Colonic mucosa (tissue), 4 donors: ENCODE results near the gene SORL1-AS1.

Experiments
- DNase-seq: peaks from one replicate; pipeline ENCODE4 v3.0.0-alpha.2; 2020
- H3K27ac ChIP-seq: fragments of 200-600 bp; one replicate; pipeline ENCODE4 v1.8.0; 2021
- H3K27me3 ChIP-seq: fragments of 200-600 bp; one replicate; pipeline ENCODE4 v1.8.0; 2021
- H3K36me3 ChIP-seq: fragments of 200-600 bp; one replicate; pipeline ENCODE4 v1.8.0; 2021
- H3K4me1 ChIP-seq: fragments of 200-600 bp; one replicate; pipeline ENCODE4 v1.8.0; 2021; ENCODE audit warnings: mild to moderate bottlenecking
- H3K4me3 ChIP-seq: fragments of 200-600 bp; one replicate; pipeline ENCODE4 v1.8.0; 2021
- H3K9ac ChIP-seq, 2 donors: one replicate each; pipeline ENCODE4 v1.7.0; 2013; ENCODE audit warnings: control low read depth in 2 of 2, low read depth in 2 of 2, low read length in 2 of 2
- H3K9me3 ChIP-seq: fragments of 200-600 bp; one replicate; pipeline ENCODE4 v1.8.0; 2021
- CTCF ChIP-seq: fragments of 200-600 bp; IDR thresholded peaks from one replicate; pipeline ENCODE4 v1.8.0; 2022; ENCODE audit warnings: antibody characterized with exemption, mild to moderate bottlenecking
- intact Hi-C: fragments of 100-400 bp; cut with DNase I; formaldehyde crosslinking; loops from one replicate; pipeline ENCODE4 v1.14.1; 2022
- donor health status: healthy.
- donor health status: DM: no; HTN: no; CAD: no.
- donor health status: DM: no; HTN: no; CAD: no.

SORL1-AS1 gene

GRCh38 chr11:121446752-121447156 is 6.0 kb downstream of the SORL1-AS1 start:
- H3K27me3 ChIP-seq: no peaks in the 10 kb centered on the region
- no peak for DNase-seq
- H3K36me3 ChIP-seq: no peaks in the 10 kb centered on the region
- no peaks in the 10 kb centered on the region for H3K4me1 ChIP-seq
- no peak overlapping the region for H3K27ac ChIP-seq
- no peak overlapping the region for H3K4me3 ChIP-seq
- H3K9ac ChIP-seq: no peak overlapping the region
- no peaks in the 10 kb centered on the region for H3K9me3 ChIP-seq
- no peak for TF ChIP-seq CTCF
- intact Hi-C loops: loop anchor here (10.0 kb wide), 1 partner anchor 122 kb away; no protein-coding TSS in a partner anchor

- no peak overlapping the region for H3K4me3 ChIP-seq
- peak; percentile 51 for DNase-seq
- H3K27ac ChIP-seq: peak overlapping the region; percentile 4
- intact Hi-C loops: loop anchor here (10.0 kb wide), 1 partner anchor 120 kb away; no protein-coding TSS in a partner anchor
- TF ChIP-seq CTCF: no peak
- H3K9ac ChIP-seq: peak overlapping the region in 1 of 2 donors; percentile 15
- H3K9me3 ChIP-seq: no peaks in the 10 kb centered on the region
- no peaks in the 10 kb centered on the region for H3K4me1 ChIP-seq
- H3K27me3 ChIP-seq: no peaks in the 10 kb centered on the region
- H3K36me3 ChIP-seq: no peaks in the 10 kb centered on the region
These were observed 7.5 kb downstream of the SORL1-AS1 start for GRCh38 chr11:121445071-121445768.

- no peak for TF ChIP-seq CTCF
- Histone ChIP-seq H3K4me3 (no peak overlapping the region), H3K9me3 (no peaks in the 10 kb centered on the region), H3K27me3 (no peaks in the 10 kb centered on the region), H3K4me1 (no peaks in the 10 kb centered on the region), H3K36me3 (no peaks in the 10 kb centered on the region), H3K9ac (no peak overlapping the region), H3K27ac (no peak overlapping the region)
- intact Hi-C loops: loop anchor here (10.0 kb wide), 1 partner anchor 120 kb away; no protein-coding TSS in a partner anchor
- DNase-seq: no peak
These were observed 8.2 kb downstream of the SORL1-AS1 start for GRCh38 chr11:121444526-121444925.

- H3K36me3 ChIP-seq: no peaks in the 10 kb centered on the region
- no peaks in the 10 kb centered on the region for H3K9me3 ChIP-seq
- no peak for DNase-seq
- no peak overlapping the region for H3K27ac ChIP-seq
- H3K27me3 ChIP-seq: no peaks in the 10 kb centered on the region
- intact Hi-C loops: loop anchor here (10.0 kb wide), 1 partner anchor 119 kb away; no protein-coding TSS in a partner anchor
- no peak overlapping the region for H3K9ac ChIP-seq
- H3K4me1 ChIP-seq: no peaks in the 10 kb centered on the region
- H3K4me3 ChIP-seq: no peak overlapping the region
- TF ChIP-seq CTCF: no peak
These were observed 9.0 kb downstream of the SORL1-AS1 start for GRCh38 chr11:121443688-121444275.

GRCh38 chr11:121441521-121441920 is 11.2 kb downstream of the SORL1-AS1 start:
- Histone ChIP-seq H3K27ac (no peak overlapping the region), H3K36me3 (no peaks in the 10 kb centered on the region), H3K4me1 (no peaks in the 10 kb centered on the region), H3K9ac (no peak overlapping the region), H3K4me3 (no peak overlapping the region), H3K27me3 (no peaks in the 10 kb centered on the region), H3K9me3 (no peaks in the 10 kb centered on the region)
- no peak for TF ChIP-seq CTCF
- intact Hi-C loops: loop anchor here (10.0 kb wide), 1 partner anchor 117 kb away; no protein-coding TSS in a partner anchor
- DNase-seq: no peak
